Activated naive CD8-positive, alpha-beta T cell treated with anti-CD3 and anti-CD28 coated beads, Interleukin-2, amount 50 U/mL, for 16 hours (primary cell): ENCODE data around the gene C14orf180.

Experiments used
- DNase-seq: peaks from one replicate; pipeline ENCODE4 v3.0.0-alpha.2; 2020; ENCODE audit warnings: low read depth, low spot score

The C14orf180 gene

DNA sequence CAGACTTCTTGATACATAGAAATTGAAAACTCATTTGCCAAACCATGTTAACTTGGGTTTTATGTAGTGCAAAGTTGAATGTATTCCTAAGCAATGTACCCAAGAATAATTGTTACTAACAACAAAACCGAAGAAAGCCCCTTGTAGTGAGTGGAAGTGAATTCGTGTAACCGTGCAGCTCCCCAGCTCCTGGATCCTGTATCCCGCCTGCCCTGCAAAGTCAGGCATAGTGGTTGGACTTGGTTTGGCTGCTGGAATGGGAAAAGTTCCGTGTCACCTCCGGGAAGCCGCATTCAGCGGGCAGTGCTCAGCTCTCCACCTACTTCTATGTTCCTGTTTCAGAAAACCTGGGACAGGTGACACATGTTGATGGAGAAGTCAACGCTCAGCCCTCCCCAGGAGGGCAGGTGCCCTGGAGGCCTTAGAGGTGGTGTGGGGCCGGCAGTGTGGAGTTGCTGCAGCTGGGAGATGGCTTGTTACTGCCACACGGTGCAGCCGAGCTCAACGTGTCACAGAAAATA lies 29.2 kb upstream of the C14orf180 start:
- DNase-seq = no peak

DNA sequence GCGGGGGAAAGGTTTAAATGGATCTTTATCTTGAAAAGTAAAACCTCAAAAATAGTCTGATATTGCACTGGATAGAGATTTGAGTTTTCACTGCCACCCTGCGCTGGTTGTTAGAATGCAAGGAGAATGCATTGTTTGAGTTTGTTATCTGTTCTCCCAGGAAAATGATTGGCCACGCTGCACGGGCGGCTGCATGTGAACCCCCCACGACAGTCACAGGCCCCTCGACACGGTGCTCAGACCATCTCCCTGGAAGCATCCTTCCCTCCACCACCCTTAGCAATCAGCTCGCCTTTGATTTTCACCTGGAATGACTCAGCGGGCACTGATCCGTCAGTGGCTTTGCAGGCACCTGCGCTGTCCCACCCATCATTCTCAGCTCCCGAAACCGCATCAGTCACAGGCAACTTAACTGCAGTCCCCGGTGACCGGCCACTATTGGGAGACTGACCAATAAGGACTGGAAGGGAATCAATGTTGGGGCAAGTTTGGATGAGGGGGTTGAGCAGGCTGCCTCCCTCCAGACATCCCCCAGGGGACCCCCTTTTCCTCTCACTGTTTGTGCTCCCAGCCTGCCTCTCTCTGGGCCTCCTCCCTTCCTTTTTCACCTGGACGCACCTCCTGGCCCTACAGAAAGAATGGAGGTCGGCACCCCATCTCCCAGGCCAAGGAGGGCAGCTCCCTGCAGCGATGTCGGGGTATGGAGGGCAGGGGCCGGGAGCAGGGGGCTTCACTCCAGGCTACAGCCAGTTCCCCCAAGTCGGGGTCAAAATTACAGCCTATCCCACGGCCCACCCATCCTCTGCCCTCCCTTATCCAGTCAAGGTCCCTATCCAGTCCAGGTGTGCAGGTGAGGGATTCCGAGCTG lies 28.5 kb upstream of the C14orf180 start:
- DNase-seq = no peak

DNA sequence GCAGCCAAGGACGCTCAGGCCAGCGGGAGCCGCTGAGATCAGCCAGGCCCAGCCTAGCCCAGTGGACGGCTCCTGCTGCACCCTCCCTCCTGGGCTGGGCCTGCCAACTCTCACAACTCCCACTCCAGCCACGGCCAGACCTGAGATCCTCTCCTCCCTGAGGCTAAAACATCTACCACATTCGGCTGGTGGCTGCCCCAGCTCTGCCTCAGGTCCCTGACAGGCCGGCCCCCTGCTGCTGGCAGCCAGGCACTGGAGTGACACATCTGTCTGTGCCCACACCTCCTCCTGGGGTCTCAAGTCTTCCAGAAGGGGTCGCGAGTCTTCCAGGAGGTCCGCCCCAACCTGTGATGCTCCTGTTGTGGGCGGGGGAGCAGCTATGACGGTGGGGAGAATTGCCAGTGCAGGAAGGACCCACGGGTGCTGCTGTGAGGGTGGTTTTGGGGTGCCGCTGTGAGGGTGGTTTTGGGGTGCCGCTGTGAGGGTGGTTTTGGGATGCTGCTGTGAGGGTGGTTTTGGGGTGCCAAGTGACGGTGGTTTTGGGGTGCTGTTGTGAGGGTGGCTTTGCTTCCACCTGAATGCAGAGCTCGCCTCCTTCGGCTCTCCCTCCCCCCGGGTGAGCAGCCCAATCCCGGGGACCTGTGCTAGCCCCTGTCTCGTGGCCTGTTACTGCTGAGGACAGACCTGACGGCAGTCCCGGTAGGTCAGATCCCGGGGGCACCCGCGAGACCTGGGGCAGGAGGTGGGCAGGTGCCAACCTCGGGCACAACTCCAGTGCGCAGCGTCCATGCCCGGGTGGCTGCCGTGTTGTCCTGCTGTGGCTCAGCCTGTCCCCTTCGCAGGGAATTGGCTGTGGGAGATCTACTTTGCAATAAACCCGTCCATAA lies 27.5 kb upstream of the C14orf180 start:
- DNase-seq = no peak

DNA sequence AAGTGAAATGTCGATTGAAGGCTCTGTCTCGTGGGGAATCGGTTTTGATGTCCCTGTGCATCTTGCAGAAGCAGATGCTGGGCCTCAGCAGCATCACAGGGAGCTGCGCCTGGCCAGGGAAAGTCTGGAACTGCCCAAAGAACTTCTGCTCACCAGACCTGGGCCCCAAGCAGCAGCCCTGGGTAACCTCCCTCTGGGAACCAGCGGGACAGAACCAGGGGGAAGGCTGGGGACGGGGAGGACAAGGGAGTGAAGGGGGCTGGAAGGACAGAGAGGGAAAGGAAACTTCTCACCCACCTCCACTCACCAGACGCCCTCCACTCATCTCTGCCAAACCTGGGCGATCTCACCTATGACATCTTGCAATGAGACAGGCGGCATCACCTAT lies 26.8 kb upstream of the C14orf180 start:
- no peak for DNase-seq

DNA sequence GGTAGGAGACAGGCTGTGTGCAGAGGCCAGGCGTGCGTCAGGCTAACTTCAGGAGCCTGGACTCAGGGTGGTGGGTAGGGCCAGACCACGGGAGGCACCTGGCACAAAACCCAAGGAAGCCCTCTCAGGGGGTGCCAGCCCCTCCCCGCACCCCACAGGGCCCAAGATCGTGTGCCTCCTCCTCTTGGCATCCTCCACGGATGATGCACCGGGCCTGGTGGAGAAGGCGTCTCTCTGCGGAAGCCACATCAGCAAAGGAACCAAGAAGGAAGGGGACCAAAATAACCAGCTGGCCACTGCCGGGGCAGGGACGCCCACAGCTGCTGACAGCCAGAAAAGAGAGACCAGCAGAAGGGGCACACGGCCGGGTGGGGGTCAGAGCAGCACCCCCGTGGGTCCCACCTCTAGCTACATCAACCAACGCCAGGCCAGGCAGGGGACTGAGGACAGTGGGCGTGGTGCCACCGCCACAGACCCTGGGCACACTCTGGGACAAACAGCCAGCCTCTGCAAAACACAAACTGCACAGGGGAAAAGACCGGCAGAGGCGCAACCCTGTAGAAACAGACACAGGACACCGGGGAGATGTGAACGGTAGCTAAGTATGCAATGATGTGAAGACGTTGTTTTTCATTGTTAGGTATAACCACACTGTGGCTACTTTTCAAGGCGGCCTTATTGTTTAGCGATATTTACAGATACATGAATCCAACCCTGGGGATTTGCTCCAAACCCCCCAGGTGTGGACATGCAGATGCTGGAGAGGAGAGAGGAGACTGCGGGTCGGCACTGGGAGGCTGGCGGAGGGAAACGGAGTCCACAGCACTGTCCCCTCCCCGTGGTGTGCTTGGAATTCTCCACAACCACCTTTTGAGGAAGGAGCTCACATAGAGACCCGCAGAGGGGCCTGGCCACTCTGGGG lies 26.1 kb upstream of the C14orf180 start:
- DNase-seq = no peak

DNA sequence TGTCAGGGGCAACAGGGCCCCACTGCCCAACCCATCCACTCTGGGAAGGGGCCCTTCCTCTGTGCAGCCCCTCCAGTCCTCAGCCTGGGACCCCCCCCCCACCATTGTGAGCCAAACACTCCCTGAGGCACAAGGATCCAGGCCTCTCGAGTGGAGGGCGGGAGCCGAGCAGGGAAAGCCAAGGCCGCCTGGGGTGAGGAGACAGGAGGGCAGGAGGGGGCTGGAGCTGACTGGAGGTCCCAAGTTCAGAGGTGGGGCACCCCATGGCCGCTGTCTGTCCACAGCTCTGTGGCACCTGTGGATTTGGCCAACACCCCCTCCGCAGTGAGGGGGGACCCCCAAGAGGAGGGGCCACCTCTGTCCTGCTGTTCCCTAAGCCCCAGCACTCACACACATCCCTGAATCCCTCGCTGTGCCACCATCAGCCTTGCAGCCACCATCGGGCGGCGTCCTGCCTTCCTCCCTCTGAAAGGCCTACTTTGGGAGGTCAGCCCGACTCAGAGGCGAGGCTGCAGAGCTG lies 25.4 kb upstream of the C14orf180 start:
- no peak for DNase-seq

DNA sequence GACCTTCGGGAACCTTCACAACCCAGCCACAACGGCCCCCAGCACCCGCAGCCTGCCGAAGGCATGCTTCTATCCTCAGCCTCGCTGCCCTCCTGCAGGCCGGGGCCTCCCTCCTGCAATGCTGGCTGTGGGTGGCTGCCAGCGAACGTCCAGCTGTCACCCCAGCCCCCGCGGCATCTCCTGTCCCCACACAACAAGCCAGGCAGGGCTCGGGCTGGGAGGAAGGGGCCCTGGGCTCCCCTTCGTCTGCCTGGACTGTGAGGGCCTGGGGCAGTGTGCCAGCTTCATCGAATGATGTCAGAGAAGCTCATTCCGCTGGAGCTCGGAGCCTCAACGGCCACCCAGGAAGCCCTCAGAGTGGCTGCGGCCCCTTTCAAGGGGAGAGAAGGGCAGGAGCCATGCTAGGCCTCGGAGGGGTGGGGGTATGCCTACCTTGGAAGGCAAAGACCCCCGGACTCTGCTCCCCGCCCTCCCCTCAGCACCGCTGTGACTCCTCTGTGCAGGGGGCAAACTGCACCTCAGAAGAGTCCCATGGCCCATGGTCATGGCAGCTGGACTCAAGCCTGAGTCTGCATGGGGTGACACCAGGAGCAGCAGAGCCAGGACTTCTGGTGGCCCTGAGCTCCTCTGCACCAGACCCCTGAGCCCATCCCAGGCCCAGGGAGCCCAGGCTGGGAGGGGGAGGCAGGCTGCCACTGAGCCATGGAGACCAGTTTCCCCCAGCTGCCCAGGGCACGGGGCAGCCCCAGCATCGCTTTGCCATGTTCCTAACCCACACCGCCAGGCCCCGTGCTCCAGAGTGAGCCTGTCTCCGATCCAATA lies 24.7 kb upstream of the C14orf180 start:
- DNase-seq = no peak

DNA sequence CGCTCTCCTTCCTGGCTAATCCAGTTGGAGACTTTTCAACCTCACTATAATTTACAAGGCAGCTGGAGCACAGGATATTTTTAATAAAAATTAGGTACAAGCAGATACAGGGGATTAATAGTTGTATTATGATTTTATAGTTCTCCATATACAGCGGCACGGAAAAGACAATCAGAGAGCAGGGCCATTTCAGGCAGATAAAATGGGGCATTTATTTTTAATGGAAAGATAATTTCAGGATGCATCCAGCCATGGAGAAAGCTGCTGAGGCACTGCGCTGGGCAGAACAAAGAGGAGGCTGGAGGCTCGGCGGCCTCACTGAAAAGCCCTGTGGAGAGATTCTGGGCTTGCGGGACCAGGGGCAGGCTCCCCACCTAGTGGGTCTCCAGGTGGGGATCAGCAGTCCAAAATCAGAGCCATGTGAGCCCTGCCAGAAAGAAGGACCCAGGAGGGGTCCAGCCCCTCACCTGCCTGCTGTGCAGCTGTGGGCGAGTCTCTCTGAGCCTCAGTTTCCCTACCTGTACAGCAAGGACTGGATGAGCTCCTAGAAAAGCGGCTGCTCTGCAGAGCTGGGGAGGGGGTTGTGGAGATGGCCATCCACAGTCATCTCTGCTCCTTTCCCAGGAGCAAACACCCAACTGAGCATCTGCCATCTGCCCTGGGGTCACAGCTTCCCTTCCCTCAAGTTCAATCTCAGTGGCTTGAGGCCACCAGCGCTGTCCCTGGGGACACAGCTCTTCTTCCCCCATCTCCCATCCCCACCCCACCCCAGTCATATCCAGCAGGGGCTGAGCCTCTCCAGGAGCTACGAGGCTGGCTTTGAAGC lies 23.9 kb upstream of the C14orf180 start:
- no peak for DNase-seq

DNA sequence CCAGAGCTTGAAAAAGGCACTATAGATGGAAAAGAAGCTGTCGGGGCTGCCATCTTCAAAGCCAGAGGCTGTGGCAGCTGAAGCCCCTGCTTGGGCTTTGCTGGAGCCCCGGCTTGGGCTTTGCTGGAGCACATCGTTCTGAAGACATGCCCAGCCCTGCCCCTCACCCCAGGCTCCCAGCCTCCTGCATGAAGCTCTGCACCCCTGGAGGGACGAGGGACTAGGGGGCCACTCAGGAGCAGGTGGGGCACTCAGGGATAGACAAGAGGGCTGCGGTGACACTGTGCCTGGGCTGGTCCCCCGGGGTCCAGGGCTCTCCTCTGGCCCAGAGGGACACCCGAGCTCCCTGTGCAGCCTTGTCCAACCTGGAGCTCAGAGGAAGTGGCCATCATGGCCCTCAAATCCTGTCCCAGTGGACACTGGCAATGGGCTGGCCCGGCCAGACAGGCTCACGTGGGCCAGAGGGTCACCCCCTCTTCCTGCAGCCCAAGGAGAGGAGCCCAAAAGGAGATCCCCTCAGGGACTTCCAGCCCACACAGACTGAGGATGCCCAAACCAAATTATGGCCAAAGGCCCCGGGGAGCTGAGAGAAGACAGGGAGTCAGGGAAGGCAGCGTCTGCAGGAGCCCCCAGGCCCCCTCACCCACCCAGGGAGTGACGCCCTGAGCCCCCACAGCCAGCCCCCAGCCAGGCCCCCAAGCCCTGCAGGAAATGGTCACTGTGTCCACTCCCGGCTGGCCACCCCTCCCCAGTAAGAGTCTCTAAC lies 23.1 kb upstream of the C14orf180 start:
- DNase-seq = no peak

DNA sequence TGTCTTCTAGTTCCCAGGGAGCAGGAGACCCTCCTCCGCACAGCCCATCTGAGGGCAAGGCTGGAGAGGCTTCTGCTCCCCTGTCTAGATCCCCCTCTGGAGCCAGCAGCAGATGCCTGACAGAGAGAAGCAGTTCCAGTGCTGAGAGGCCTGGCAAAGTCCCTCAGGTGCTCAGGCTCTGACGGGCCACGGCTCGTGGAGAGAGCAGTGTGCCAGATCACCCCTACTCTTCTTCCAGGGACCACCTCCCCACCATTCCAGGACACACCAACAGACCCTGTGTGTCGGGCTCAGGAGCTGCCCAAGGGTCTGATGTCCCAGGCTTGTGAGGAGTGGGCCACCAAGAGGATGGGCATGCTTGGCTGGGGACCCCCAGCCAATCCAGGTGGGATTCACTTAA lies 22.5 kb upstream of the C14orf180 start:
- DNase-seq = no peak

DNA sequence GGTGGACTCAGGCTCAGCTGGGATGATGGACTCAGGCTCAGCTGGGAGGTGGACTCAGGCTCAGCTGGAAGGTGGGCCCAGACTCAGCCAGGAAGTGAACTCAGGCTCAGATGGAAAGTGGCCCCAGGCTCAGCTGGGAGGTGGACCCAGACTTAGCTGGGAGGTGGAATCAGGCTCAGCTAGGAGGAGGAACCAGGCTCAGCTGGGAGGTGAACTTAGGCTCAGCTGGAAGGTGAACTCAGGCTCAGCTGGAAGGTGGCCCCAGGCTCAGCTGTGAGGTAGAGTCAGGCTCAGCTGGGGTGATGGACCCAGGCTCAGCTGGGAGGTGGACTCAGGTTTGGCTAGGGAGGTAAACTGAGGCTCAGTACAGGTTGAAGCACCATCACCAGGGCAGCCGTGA lies 21.8 kb upstream of the C14orf180 start:
- DNase-seq = no peak

DNA sequence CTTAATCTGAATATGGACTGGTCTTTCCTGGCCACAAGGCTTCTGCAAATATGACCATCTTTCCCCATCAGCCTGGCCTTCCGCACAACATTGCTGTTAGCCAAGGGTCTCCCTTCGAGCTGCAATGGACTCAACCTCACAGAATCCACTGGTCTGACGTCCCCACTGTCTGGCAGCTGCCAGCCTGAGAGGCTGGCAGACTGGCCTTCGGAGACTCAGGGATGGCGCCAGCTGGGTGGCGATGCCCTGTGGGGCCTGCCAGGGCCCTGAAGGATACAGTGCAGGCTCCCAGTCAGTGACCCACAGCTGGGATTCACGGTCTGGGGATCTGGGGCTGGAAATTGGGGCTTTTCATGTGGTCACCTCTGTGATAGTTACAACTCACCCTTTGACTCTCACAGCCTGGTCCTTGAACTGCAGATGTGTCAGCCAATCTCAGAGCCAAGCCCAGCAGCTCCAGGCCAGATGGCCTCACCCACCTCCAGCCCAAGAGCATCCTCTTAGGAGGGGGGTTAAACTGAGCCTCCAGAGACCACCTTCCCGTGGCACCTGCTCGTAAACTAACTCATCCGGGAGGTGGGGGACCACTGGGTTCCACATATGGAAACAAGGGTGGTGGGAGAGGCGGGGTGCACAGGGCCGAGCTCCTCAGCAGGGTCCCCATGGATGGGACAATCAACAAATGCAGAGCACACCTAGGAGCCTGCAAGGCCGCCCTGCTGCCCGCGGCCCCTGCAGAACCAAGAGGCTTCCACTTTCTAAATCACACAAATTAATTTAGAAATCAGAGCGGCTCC lies 21.1 kb upstream of the C14orf180 start:
- DNase-seq = no peak

DNA sequence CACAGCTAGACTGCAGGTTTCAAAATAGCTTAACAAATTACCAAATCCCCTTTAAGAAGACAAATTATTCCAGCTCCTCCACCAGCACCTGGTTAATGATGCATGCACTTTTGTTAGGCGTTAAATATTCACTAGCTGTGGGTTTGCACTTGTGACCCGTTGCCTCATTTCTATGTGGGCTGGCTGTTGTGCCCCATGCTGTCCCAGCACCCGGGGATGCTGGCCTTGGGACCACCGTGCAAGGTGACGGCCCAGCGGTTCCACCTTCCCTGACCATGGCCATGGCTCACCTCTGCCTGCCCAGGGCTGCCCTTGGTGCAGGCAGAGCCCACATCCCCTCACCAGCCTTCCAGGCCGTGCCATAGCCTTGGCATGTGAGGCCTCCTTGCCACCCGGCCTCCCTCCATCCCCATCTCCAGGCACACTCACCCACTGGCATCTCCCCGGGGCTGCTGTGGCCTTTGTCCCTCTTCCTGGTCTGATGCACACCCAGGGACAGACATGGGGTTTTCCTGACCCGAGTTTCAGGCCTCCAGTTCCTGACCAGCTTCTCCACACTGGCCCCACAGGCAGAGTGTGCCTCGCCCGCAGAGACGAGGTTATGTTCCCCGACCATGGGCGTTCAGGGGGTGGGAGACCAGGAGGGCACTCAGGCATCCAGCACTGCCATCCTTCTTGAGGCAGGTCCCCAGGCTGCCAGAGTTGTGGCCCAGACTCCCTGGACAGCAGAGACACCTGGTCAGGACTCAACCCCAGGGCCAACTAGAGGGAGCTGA lies 20.3 kb upstream of the C14orf180 start:
- no peak for DNase-seq

DNA sequence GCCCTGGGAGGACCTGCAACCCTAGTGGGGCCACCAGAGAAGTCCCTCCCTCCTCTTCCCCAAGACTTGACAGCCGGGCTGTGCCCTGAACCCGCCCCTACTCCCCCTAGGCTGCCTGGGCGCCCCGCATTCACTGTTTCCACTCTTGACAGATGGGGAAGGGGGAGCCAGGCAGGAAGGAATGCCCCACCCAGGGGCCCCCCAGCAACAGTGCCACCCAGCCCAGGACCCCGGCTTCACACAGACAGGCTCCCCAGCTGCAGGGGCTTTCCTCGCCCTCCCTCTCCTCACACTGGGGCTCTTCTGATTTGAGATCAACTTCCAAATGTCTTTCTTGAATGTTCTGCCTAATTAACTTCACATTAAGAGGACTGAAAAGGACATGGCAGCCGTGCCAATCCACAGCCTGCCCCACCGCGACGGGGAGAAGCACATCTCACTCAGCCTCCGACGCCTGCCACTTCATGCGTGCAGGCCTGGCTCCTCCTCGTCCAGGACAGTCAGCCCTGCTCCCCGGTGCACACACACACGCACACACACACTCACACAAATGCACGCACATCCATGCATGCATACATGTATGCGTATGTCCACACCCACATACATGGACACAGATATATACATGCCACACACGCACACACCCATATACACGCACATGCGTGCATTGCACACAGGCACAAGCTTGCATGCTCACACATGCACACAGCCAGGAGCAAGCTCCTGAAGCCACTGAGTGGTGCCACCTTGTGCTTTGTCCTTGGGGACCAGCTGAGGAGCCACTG lies 19.6 kb upstream of the C14orf180 start:
- no peak for DNase-seq

DNA sequence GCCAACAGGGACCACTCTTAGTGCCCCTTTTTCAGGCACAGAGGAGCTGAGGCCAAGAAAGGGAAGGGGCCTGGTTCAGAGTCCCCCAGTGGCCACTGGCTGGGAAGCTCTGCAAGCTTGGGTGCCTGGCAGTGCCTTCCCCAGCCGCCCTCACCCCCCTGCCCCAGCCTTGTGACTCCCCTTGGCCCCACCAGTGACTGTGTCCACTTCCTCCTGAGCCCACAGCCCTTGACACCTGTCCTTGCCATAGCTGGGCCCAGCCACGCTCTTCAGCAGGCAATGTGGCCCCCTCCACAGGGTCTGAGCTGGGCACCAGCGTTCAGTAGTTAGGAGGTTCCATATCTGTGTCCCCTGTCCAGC lies 19.0 kb upstream of the C14orf180 start:
- DNase-seq = no peak

DNA sequence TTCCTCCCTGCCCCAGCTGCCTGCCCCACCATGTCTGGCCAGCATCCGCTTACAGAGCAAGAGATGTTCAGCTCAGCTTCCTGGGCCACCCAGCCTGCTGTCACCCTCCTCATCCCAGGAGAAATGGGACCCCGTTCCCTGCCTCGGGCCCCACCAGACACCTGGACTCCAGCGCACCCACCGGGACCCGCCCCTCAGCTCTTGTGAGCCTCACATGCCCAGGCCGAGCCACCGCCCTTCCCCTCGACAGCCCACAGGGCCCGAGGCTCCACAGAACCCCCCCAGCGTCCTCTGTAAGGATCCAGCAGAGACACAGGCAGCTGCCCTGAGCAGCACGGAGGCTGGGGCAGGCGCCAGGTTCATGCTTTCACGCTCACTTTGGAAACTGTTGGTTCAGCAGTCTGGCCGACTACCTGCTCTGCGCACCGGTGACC lies 18.4 kb upstream of the C14orf180 start:
- no peak for DNase-seq
